ENCODE data around the gene EGLN3.
"Not testable (repeated sequence)": the region's sequence is repeated elsewhere in the genome, so short reads cannot be mapped to it uniquely, and the experiment has no call there.

EGLN3 gene

DNA sequence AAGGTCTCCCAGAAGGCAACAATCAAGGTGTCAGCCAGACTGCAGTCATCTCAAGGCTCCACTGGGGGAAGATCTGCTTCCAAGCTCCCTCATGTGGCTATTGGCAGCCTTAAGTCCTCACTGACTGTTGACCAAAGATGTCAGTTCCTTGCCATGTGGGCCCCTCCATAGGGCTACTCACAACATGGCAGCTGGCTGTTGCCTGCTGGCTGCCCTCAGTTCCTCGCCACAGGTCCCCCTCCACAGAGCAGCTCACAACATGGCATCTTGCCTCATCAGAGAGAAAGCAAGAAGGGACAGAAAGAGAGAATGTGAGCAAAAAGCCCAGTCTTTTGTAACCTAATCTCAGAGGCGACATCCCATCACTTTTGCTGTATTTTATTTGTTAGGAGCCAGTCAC, 34.4 kb upstream of the EGLN3 start:
- no peak overlapping the region for H3K27ac ChIP-seq
- H3K9me3 ChIP-seq, result peaks cover 17% of the 10 kb centered on the region
- H3K4me2 ChIP-seq, result no peak overlapping the region
- no peak for TF ChIP-seq Cebpa-rat (IDR thresholded peaks at IDR 0.05)
- H3K4me3 ChIP-seq, result no peak overlapping the region
- H4K20me1 ChIP-seq, result no peaks in the 10 kb centered on the region
- H3K36me3 ChIP-seq, result no peaks in the 10 kb centered on the region
- no peak overlapping the region for H3K9ac ChIP-seq
- peaks cover 2% of the 10 kb centered on the region for H3K4me1 ChIP-seq
- H3K27me3 ChIP-seq, result no peaks in the 10 kb centered on the region

DNA sequence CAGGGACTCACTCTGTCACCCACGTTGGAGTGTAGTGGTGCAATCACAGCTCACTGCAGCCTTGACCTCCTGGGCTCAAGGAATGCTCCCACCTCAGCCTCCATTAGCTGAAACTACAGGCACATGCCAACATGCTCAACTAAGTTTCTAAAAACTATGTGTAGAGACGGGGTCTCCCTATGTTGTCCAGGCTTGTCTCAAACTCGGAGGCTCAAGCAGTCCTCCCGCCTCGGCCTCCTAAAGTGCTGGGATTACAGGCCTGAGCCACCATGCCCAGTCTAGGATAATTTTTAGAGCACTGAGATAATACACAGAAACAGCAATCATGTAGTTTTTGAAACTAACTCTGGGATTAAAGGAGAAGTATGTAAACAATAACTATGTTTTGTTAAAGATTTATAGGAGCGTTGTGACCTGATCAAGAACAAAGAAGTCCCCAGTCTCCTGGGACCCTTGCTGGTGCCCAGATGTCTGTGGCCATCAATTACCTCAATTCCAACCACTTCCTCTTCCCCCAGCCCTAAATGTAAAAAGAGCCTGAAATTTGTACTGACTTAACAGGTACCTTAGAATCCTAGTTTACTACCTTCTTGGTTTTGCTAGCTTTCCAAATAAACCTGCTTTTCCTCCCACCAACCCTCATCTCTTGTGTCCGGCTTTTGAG, 28.9 kb upstream of the EGLN3 start:
- Histone ChIP-seq H3K36me3 (no peaks in the 10 kb centered on the region), H3K9me3 (peaks cover 7% of the 10 kb centered on the region), H3K9ac (no peak overlapping the region), H4K20me1 (no peaks in the 10 kb centered on the region), H3K4me2 (peak overlapping the region; percentile 63), H3K27ac (no peak overlapping the region; the same call in 1 of the 2 replicates), H3K27me3 (no peaks in the 10 kb centered on the region), H3K4me1 (peaks cover 10% of the 10 kb centered on the region), H3K4me3 (no peak overlapping the region)
- no peak for TF ChIP-seq Cebpa-rat (IDR thresholded peaks at IDR 0.05)

DNA sequence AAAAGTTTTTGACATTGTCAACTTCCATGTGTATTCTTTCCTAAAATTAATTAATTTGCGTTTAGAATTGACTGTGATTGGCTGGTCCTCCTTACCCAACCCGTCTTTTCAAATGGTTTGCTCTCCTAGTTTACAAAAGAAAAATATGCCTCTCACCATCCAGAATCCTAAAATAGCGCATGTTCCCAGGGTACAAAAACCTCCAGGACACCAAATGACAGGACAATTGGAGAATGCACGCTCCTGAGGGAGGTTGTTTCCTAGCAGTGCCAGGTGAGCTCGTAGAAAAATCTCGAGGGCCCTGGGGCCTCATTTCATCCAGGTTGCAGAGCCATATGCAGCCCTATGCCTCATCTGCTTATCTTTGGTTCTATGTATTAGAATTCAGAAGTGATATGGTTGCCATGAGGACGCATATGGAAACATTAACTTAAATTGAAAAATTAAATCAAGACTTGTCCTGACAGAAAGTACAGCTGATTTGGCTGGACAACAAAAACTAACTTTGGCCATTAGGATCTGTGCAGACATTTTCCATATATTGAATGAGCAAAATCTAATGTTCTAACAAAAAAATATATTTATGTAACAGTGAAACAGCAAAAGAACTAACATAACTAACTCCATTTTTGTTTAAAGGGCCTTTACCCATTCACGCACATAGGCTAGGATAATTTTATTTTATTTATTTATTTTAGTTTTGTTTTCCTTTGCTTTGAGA, 28.2 kb upstream of the EGLN3 start:
- H3K4me2 ChIP-seq, result no peak overlapping the region
- no peak overlapping the region for H3K27ac ChIP-seq
- 0 out of 2 replicates have a peak, but pooled peaks cover under 1% of the 10 kb centered on the region for H3K9me3 ChIP-seq
- no peaks in the 10 kb centered on the region for H4K20me1 ChIP-seq
- no peaks in the 10 kb centered on the region for H3K36me3 ChIP-seq
- H3K27me3 ChIP-seq, result no peaks in the 10 kb centered on the region
- H3K9ac ChIP-seq, result no peak overlapping the region
- H3K4me3 ChIP-seq, result no peak overlapping the region
- peaks cover 10% of the 10 kb centered on the region for H3K4me1 ChIP-seq
- no peak for TF ChIP-seq Cebpa-rat (IDR thresholded peaks at IDR 0.05)

DNA sequence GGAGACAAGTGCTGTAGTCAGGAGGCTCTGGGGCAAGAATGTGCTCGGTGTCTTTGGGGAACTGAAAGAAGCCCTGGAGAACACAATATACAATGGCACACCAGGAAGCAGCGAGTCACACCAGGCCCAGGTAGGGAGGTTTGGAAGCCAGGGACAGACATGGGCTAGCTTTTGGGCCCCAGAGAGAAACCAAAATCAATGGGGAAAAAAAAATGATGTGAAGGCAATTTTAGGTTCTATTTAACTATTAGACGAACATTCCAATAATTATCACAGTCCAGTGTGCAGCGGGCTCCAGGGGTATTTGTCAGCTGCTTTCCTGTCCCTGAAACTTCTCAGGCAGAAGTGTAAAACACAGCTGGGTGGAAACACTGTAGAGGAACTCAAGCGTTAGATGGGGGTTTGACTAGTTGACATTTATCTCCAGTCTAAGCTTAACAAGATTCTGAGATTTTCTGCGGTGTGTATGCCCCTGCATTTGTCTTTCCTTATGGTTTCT, 21.8 kb upstream of the EGLN3 start:
- H3K4me2 ChIP-seq, result no peak overlapping the region
- no peaks in the 10 kb centered on the region for H4K20me1 ChIP-seq
- no peaks in the 10 kb centered on the region for H3K27me3 ChIP-seq
- H3K27ac ChIP-seq, result no peak overlapping the region
- H3K4me3 ChIP-seq, result no peak overlapping the region
- no peaks in the 10 kb centered on the region for H3K36me3 ChIP-seq
- peaks cover 5% of the 10 kb centered on the region; the same call in 1 of the 2 replicates for H3K9me3 ChIP-seq
- no peak for TF ChIP-seq Cebpa-rat (IDR thresholded peaks at IDR 0.05)
- no peaks in the 10 kb centered on the region; the same call in 1 of the 2 replicates for H3K4me1 ChIP-seq
- H3K9ac ChIP-seq, result no peak overlapping the region

DNA sequence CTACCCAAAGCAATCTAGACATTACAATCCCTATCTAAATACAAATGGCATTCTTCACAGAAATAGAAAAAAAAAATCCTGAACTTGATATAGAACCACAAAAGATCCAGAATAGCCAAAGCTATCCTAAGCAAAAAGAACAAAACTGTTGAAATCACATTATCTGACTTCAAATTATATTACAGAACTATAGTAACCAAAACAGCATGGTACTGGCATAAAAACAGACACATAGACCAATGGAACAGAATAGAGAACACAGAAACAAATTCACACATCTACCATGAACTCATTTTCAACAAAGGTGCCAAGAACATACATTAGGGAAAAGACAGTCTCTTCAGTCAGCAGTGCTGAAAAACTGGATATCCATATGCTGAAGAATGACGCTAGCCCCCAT, 19.0 kb upstream of the EGLN3 start:
- not testable (repeated sequence) for H3K36me3 ChIP-seq

DNA sequence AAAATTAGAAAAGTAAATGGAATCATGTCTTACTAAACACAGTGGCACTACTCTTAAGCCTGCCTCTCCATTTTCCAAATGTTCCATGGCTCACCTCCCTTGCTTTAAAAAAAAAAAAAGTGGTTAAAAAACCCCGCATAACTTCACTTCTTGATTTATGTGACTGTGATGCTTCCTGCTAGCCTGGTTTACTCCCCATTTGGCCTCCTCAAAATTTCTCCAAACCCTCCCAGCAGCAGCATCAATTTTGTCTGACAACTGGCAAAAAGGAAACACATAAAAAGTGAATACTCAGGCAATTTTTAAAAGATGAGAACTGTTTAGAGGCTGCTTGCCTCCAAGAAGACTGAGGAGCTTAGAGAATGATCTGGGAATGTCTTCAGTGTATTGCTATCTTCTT, 17.8 kb upstream of the EGLN3 start:
- Histone ChIP-seq H3K27ac (no peak overlapping the region), H3K27me3 (no peaks in the 10 kb centered on the region), H3K4me3 (no peak overlapping the region), H3K4me1 (no peaks in the 10 kb centered on the region; the same call in 1 of the 2 replicates), H3K4me2 (no peak overlapping the region), H4K20me1 (no peaks in the 10 kb centered on the region), H3K9ac (no peak overlapping the region), H3K36me3 (no peaks in the 10 kb centered on the region), H3K9me3 (peaks cover 5% of the 10 kb centered on the region; the same call in 1 of the 2 replicates)
- no peak for TF ChIP-seq Cebpa-rat (IDR thresholded peaks at IDR 0.05)

More for the DNA sequence above, 19.0 kb upstream of the EGLN3 start:
- not testable (repeated sequence) for H3K9ac ChIP-seq, H3K4me1 ChIP-seq, H3K4me3 ChIP-seq, H3K4me2 ChIP-seq, H4K20me1 ChIP-seq, H3K9me3 ChIP-seq, H3K27ac ChIP-seq, H3K27me3 ChIP-seq

DNA sequence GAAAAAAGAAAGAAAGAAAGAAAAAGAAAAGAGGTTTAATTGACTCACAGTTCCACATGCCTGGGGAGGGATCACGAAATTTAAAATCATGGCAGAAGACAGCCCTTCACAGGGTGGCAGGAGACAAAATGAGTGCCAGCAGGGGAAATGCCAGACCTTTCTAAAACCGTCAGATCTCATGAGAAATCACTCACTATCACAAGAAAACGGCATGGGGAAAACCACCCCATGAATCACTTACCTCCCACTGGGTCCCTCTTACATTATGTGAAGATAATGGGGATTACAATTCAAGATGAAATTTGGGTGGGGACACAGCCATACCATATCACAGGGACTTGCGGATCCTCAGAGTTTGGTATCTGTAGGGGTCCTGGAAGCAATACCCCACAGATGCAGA, 16.3 kb upstream of the EGLN3 start:
- H3K36me3 ChIP-seq, result no peaks in the 10 kb centered on the region
- TF ChIP-seq Cebpa-rat (IDR thresholded peaks at IDR 0.05), result no peak
- H3K27me3 ChIP-seq, result no peaks in the 10 kb centered on the region
- no peak overlapping the region for H3K4me2 ChIP-seq
- H4K20me1 ChIP-seq, result no peaks in the 10 kb centered on the region
- H3K9me3 ChIP-seq, result peaks cover 5% of the 10 kb centered on the region; the same call in 1 of the 2 replicates
- no peaks in the 10 kb centered on the region for H3K4me1 ChIP-seq
- no peak overlapping the region for H3K4me3 ChIP-seq
- no peak overlapping the region for H3K9ac ChIP-seq
- no peak overlapping the region for H3K27ac ChIP-seq

DNA sequence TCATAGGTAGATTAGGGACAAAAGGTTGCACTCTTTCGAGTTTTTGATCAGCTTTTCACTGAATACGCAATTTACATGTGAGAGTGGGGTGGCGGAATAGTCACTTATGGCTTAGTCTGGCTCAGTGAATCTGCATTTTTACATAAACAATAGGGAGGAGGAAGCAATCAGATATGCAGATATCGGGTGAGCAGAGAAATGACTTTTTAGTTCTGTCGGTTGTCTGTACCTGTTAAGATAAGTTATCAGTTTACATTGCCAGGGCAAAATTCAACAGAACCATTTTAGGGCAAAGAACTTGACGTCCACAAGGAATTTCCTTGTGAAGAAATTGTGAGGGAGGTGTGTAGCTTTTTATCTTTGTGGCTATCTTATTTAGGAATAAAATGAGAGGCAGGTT, 15.4 kb upstream of the EGLN3 start:
- no peaks in the 10 kb centered on the region for H3K36me3 ChIP-seq
- H3K4me2 ChIP-seq, result no peak overlapping the region
- no peaks in the 10 kb centered on the region for H3K27me3 ChIP-seq
- TF ChIP-seq Cebpa-rat (IDR thresholded peaks at IDR 0.05), result no peak
- peaks cover 5% of the 10 kb centered on the region; the same call in 1 of the 2 replicates for H3K9me3 ChIP-seq
- H3K4me3 ChIP-seq, result no peak overlapping the region
- H3K4me1 ChIP-seq, result no peaks in the 10 kb centered on the region
- no peak overlapping the region for H3K9ac ChIP-seq
- H4K20me1 ChIP-seq, result no peaks in the 10 kb centered on the region
- H3K27ac ChIP-seq, result no peak overlapping the region

DNA sequence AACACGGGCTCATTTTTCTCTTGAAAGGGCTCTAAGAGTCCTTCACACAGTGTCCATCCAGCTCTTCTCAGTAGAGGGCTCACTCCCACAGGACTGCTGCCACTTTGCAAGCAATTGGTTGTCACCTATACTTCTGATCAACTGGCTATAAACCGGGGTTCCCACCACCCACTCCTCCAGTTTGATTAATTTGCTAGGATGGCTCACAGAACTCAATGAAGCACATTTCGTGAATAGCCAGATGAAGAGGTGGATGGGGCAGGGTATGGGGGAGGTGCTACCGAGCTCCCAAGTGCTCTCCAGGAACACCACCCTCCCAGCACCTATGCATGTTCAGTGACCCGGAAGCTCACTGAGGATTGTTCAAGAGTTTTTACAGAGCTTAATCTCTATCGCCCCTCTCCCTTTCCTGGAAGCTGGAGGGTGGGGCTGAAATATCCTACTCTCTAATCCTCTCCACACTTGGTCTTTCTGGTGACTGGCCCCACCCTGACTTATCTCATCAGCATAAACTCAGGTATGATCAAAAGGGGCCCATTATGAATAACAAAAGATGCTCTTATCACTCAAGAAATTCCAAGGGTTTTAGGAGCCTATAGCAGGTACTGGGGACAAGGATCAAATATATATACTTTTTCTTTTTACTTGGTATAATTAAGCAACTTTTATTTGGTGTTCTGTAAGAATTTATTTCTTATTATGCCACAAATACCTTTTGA, 13.9 kb upstream of the EGLN3 start:
- TF ChIP-seq Cebpa-rat (IDR thresholded peaks at IDR 0.05), result no peak

DNA sequence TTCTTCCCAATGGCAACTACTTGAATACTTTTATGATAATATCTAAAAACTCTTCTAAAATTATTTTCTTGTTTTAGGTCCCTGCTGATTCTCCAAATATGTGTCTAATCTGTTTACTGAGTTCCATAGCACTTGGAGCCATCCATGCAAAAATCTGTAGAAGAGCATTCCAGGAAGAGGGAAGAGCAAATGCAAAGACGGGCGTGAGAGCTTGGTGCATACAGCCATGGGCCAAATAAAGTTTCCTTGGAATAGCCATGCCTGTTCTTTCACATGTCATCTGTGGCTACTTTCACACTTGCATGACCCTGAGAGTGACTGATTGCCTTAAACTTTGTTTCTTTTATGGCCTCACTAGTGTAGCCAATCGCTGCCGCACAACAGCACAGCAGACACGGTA, 13.0 kb upstream of the EGLN3 start:
- Histone ChIP-seq H3K9ac (no peak overlapping the region), H3K4me2 (no peak overlapping the region), H3K4me3 (no peak overlapping the region), H3K27me3 (no peaks in the 10 kb centered on the region), H3K9me3 (no peaks in the 10 kb centered on the region), H3K27ac (no peak overlapping the region), H4K20me1 (no peaks in the 10 kb centered on the region), H3K36me3 (no peaks in the 10 kb centered on the region), H3K4me1 (no peaks in the 10 kb centered on the region)
- no peak for TF ChIP-seq Cebpa-rat (IDR thresholded peaks at IDR 0.05)

More for the DNA sequence above, 13.9 kb upstream of the EGLN3 start:
- Histone ChIP-seq H3K27me3 (no peaks in the 10 kb centered on the region), H3K9ac (no peak overlapping the region), H3K27ac (no peak overlapping the region), H3K4me1 (no peaks in the 10 kb centered on the region), H3K4me2 (no peak overlapping the region), H3K36me3 (no peaks in the 10 kb centered on the region), H4K20me1 (no peaks in the 10 kb centered on the region), H3K9me3 (no peaks in the 10 kb centered on the region), H3K4me3 (no peak overlapping the region)

DNA sequence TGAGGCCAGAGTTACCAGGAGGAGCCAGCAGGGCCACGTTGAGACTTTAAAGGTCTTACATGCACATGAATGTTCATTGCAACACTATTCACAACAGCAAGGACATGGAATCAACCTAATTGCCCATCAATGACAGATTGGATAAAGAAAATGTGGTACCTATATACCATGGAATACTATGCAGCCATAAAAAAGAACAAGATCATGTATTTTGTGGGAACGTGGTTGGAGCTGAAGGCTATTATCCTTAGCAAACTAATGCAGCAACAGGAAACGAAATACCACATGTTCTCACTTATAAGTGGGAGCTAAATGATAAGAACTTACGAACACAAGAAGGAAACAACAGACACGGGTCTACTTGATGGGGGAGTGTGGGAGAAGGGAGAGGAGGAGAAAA, 11.6 kb upstream of the EGLN3 start:
- H3K4me3 ChIP-seq, H4K20me1 ChIP-seq, H3K4me2 ChIP-seq, H3K36me3 ChIP-seq, H3K4me1 ChIP-seq, H3K9me3 ChIP-seq, H3K9ac ChIP-seq, H3K27ac ChIP-seq, H3K27me3 ChIP-seq: not testable (repeated sequence)

All from BLaER1 (cell line).